HepG2 (cell line): ENCODE measurements around the gene DBNDD2. TPM values are rescaled to one million over a fixed set of nuclear protein-coding genes. Genes with fewer than 3 reads are reported as not detected.

Experiments
- CBX2 ChIP-seq, 2 experiments: fragments of 200-600 bp in 1 of 2; sonication (generic); formaldehyde crosslinking in 1 of 2; IDR thresholded peaks; 2 replicates each; pipeline versions ENCODE4 v1.7.0 to v1.8.1; 2018 to 2022; ENCODE audit warnings: low read depth in 2 of 2, low read length in 1 of 2, mild to moderate bottlenecking in 1 of 2, missing genetic modification reagents in 1 of 2
- NAIF1 ChIP-seq: sonication (generic); formaldehyde crosslinking; IDR thresholded peaks from 2 replicates; pipeline ENCODE4 v1.5.0; 2020; ENCODE audit warnings: mild to moderate bottlenecking, missing genetic modification reagents, borderline replicate concordance
- NBN ChIP-seq: fragments of 450-650 bp; conservative IDR thresholded peaks from 2 replicates; pipeline ENCODE4 v1.6.1; 2017
- NCOA5 ChIP-seq: sonication (generic); formaldehyde crosslinking; IDR thresholded peaks from 2 replicates; pipeline ENCODE4 v1.4.0; 2020; ENCODE audit warnings: missing genetic modification reagents
- NR2C2 ChIP-seq: sonication (generic); formaldehyde crosslinking; IDR thresholded peaks from 2 replicates; pipeline ENCODE4 v1.4.0; 2020; ENCODE audit warnings: missing genetic modification reagents, mild to moderate bottlenecking, moderate library complexity, borderline replicate concordance
- PHF5A ChIP-seq: IDR thresholded peaks from one replicate; pipeline ENCODE4 v1.6.1; 2018; ENCODE audit warnings: low read depth, missing genetic modification reagents; ENCODE audit not compliant: unreplicated experiment
- RFXAP ChIP-seq: sonication (generic); formaldehyde crosslinking; IDR thresholded peaks from 2 replicates; pipeline ENCODE4 v1.4.0; 2020; ENCODE audit warnings: missing genetic modification reagents, borderline replicate concordance
- SP1 ChIP-seq, 2 experiments: fragments of 450-650 bp in 1 of 2; sonication (generic) in 1 of 2; formaldehyde crosslinking in 1 of 2; IDR thresholded peaks; 2 replicates each; pipeline versions ENCODE4 v1.4.0 to v1.6.1; 2016 to 2020; ENCODE audit warnings: missing genetic modification reagents in 1 of 2
- ZIK1 ChIP-seq: sonication (generic); formaldehyde crosslinking; IDR thresholded peaks from 2 replicates; pipeline ENCODE4 v1.5.0; 2020; ENCODE audit warnings: mild to moderate bottlenecking, low read depth, missing genetic modification reagents, borderline replicate concordance
- ZNF136 ChIP-seq: sonication (generic); formaldehyde crosslinking; IDR thresholded peaks from 2 replicates; pipeline ENCODE4 v1.8.1; 2022; ENCODE audit warnings: low read depth, mild to moderate bottlenecking, moderate library complexity, missing genetic modification reagents
- ZNF501 ChIP-seq: sonication (generic); formaldehyde crosslinking; IDR thresholded peaks from 2 replicates; pipeline ENCODE4 v1.5.1; 2020; ENCODE audit warnings: mild to moderate bottlenecking, moderate library complexity, missing genetic modification reagents
- ZNF747 ChIP-seq: sonication (generic); formaldehyde crosslinking; IDR thresholded peaks from 2 replicates; pipeline ENCODE4 v1.8.1; 2023; ENCODE audit warnings: missing genetic modification reagents, mild to moderate bottlenecking, borderline replicate concordance
- ZNF775 ChIP-seq: sonication (generic); formaldehyde crosslinking; IDR thresholded peaks from 2 replicates; pipeline ENCODE4 v1.4.0; 2020; ENCODE audit warnings: missing genetic modification reagents, mild to moderate bottlenecking, moderate library complexity, borderline replicate concordance
- polyA plus RNA-seq, 8 experiments: library from polyadenylated mRNA; depleted of rRNA in 3 of 8; stranded (reverse) in 7 of 8; unstranded in 1 of 8; fragments of >200 nt; fragmentation: Illumina TruSeq in 4 of 8; extraction: Trizol in 4 of 8; gene quantifications; 2 replicates each; pipeline versions ENCODE4 v1.2.1 to v1.2.3, GENCODE V29; 2011 to 2016; ENCODE audit warnings: low read depth in 4 of 8, missing spikeins in 1 of 8, mixed read lengths in 1 of 8; ENCODE audit not compliant: insufficient read depth in 1 of 8
- total RNA-seq, 5 experiments: library from RNA; depleted of rRNA; stranded (reverse); fragments of >200 nt; fragmentation: Illumina TruSeq; extraction: Trizol; gene quantifications; 2 replicates each; pipeline ENCODE4 v1.2.3, GENCODE V29; 2016; ENCODE audit warnings: low read depth in 1 of 5
- TF ChIP-seq, protein P1 (sequence below): sonication (generic); formaldehyde crosslinking; IDR thresholded peaks from 2 replicates; pipeline ENCODE4 v1.8.0; 2022; ENCODE audit warnings: missing genetic modification reagents, mild to moderate bottlenecking, inconsistent platforms, borderline replicate concordance
- TF ChIP-seq, protein P2 (sequence below): IDR thresholded peaks from 2 replicates; pipeline ENCODE4 v1.6.1; 2016; ENCODE audit warnings: missing compliant biosample characterization, missing genetic modification reagents, borderline replicate concordance
- TF ChIP-seq, protein P3 (sequence below): IDR thresholded peaks from 2 replicates; pipeline ENCODE4 v1.6.1; 2016; ENCODE audit warnings: missing genetic modification reagents, missing compliant biosample characterization
- TF ChIP-seq, protein P4 (sequence below): sonication (generic); formaldehyde crosslinking; IDR thresholded peaks from 2 replicates; pipeline ENCODE4 v1.8.1; 2022; ENCODE audit warnings: mild to moderate bottlenecking, missing genetic modification reagents
- TF ChIP-seq, protein P5 (sequence below): sonication (generic); formaldehyde crosslinking; IDR thresholded peaks from 2 replicates; pipeline ENCODE4 v1.4.0; 2020; ENCODE audit warnings: missing genetic modification reagents, borderline replicate concordance
- TF ChIP-seq, protein P6 (sequence below): sonication (generic); formaldehyde crosslinking; conservative IDR thresholded peaks from 2 replicates; pipeline ENCODE4 v1.8.0; 2022; ENCODE audit warnings: low read depth, missing genetic modification reagents

Gene DBNDD2
- total and polyA plus RNA-seq, 2 of the 13 experiments (the other 11 are each of a cell fraction or from before 2014, with no cell fraction given), result 16.7 to 47.6 TPM

DNA sequence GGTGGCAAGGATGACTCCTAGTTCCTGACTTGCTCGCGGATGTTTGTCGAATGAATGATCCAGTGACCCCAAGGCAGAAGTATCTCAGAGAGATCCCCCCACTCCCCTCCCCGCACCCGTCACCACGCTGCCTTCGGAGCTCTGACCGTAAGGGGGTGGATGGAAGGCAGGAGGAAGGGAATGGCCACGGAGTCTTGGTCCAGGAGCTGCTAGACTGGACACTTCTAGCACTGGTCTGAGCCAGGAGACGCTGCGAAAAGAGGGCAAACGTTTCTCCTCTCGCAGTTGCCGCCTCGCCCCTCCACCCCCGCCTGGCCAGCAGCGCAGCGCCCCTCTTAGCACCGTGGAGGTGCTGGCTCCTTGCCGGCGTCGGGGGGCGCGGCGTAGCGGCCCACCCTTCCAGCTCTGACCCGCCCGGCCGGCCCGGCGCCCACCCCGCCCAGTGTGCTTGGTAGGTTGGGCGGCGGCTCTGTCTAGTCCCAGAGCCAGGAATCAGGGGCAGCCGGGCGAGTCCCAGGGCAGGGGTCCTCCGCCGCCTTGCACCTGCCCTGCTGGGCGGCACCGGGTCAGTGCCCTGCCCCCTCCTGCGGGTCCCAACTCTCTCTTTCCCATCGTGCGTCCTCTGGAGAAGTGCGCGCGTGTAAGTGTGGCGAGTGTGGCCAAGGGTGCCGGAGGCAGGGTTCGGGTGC is 2.4 kb upstream of the DBNDD2 start (continued):
- TF ChIP-seq, protein P1, sequence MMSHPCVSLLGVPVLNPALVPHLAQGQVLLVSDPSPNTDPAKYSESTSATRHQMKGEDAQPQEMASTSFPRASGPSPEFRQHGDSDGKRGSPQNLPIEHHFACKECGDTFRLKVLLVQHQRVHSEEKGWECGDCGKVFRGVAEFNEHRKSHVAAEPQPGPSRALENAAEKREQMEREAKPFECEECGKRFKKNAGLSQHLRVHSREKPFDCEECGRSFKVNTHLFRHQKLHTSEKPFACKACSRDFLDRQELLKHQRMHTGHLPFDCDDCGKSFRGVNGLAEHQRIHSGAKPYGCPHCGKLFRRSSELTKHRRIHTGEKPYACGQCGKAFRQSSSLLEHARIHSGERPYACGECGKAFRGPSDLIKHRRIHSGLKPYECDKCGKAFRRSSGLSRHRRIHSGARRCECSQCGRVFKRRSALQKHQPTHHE (CRISPR knock-in tag), result peak; percentile 62; the same call in 1 of the 2 replicates
- TF ChIP-seq NCOA5 (CRISPR knock-in tag) (no peak), CBX2 (IDR thresholded peaks at IDR 0.05; ENCODE audit: low read depth, low read length) (no peak), CBX2 (CRISPR knock-in tag; IDR thresholded peaks at IDR 0.05; ENCODE audit: low read depth) (no peak), NR2C2 (CRISPR knock-in tag) (no peak), NAIF1 (CRISPR knock-in tag) (no peak), ZNF747 (CRISPR knock-in tag) (peak; percentile 86), RFXAP (CRISPR knock-in tag) (no peak), SP1 (IDR thresholded peaks at IDR 0.05) (no peak), SP1 (CRISPR knock-in tag; IDR thresholded peaks at IDR 0.05) (no peak), ZNF501 (CRISPR knock-in tag) (peak; percentile 23; the same call in 1 of the 2 replicates), PHF5A (CRISPR knock-in tag) (no peak), ZIK1 (CRISPR knock-in tag) (peak; percentile 8; the same call in 1 of the 2 replicates), ZNF775 (CRISPR knock-in tag) (no peak), NBN (no peak), ZNF136 (CRISPR knock-in tag) (no peak)
- TF ChIP-seq, protein P2, sequence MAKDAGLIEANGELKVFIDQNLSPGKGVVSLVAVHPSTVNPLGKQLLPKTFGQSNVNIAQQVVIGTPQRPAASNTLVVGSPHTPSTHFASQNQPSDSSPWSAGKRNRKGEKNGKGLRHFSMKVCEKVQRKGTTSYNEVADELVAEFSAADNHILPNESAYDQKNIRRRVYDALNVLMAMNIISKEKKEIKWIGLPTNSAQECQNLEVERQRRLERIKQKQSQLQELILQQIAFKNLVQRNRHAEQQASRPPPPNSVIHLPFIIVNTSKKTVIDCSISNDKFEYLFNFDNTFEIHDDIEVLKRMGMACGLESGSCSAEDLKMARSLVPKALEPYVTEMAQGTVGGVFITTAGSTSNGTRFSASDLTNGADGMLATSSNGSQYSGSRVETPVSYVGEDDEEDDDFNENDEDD (CRISPR knock-in tag), result no peak
- TF ChIP-seq, protein P3, sequence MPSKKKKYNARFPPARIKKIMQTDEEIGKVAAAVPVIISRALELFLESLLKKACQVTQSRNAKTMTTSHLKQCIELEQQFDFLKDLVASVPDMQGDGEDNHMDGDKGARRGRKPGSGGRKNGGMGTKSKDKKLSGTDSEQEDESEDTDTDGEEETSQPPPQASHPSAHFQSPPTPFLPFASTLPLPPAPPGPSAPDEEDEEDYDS (CRISPR knock-in tag), result no peak
- TF ChIP-seq, protein P4, sequence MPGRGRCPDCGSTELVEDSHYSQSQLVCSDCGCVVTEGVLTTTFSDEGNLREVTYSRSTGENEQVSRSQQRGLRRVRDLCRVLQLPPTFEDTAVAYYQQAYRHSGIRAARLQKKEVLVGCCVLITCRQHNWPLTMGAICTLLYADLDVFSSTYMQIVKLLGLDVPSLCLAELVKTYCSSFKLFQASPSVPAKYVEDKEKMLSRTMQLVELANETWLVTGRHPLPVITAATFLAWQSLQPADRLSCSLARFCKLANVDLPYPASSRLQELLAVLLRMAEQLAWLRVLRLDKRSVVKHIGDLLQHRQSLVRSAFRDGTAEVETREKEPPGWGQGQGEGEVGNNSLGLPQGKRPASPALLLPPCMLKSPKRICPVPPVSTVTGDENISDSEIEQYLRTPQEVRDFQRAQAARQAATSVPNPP (CRISPR knock-in tag), result no peak
- TF ChIP-seq, protein P5, sequence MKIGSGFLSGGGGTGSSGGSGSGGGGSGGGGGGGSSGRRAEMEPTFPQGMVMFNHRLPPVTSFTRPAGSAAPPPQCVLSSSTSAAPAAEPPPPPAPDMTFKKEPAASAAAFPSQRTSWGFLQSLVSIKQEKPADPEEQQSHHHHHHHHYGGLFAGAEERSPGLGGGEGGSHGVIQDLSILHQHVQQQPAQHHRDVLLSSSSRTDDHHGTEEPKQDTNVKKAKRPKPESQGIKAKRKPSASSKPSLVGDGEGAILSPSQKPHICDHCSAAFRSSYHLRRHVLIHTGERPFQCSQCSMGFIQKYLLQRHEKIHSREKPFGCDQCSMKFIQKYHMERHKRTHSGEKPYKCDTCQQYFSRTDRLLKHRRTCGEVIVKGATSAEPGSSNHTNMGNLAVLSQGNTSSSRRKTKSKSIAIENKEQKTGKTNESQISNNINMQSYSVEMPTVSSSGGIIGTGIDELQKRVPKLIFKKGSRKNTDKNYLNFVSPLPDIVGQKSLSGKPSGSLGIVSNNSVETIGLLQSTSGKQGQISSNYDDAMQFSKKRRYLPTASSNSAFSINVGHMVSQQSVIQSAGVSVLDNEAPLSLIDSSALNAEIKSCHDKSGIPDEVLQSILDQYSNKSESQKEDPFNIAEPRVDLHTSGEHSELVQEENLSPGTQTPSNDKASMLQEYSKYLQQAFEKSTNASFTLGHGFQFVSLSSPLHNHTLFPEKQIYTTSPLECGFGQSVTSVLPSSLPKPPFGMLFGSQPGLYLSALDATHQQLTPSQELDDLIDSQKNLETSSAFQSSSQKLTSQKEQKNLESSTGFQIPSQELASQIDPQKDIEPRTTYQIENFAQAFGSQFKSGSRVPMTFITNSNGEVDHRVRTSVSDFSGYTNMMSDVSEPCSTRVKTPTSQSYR, result no peak
- TF ChIP-seq, protein P6, sequence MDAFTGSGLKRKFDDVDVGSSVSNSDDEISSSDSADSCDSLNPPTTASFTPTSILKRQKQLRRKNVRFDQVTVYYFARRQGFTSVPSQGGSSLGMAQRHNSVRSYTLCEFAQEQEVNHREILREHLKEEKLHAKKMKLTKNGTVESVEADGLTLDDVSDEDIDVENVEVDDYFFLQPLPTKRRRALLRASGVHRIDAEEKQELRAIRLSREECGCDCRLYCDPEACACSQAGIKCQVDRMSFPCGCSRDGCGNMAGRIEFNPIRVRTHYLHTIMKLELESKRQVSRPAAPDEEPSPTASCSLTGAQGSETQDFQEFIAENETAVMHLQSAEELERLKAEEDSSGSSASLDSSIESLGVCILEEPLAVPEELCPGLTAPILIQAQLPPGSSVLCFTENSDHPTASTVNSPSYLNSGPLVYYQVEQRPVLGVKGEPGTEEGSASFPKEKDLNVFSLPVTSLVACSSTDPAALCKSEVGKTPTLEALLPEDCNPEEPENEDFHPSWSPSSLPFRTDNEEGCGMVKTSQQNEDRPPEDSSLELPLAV (CRISPR knock-in tag), result 0 out of 2 replicates have a peak, but pooled peaks have one; percentile 22
